NT2/D1 (cell line): Measurements from ENCODE around the gene KIF1A.

Source experiments
- DNase-seq: peaks from one replicate; pipeline ENCODE4 v3.0.0-alpha.2; 2011; ENCODE audit warnings: low read depth, low spot score
- H3K27me3 ChIP-seq: 2 replicates; pipeline ENCODE4 v1.6.0; 2011; ENCODE audit warnings: mild to moderate bottlenecking; ENCODE audit not compliant: insufficient read length, insufficient read depth
- H3K36me3 ChIP-seq: 2 replicates; pipeline ENCODE4 v1.6.1; 2011; ENCODE audit warnings: mild to moderate bottlenecking, low read length, mixed read lengths; ENCODE audit not compliant: insufficient read depth, insufficient read length
- H3K4me1 ChIP-seq: 2 replicates; pipeline ENCODE4 v1.5.1; 2011; ENCODE audit not compliant: insufficient read depth, insufficient read length
- H3K4me3 ChIP-seq: 2 replicates; pipeline ENCODE4 v1.5.1; 2011; ENCODE audit warnings: low read depth; ENCODE audit not compliant: insufficient read length
- H3K9ac ChIP-seq: 2 replicates; pipeline ENCODE4 v1.6.0; 2011; ENCODE audit warnings: low read depth; ENCODE audit not compliant: insufficient read length
- H3K9me3 ChIP-seq: 2 replicates; pipeline ENCODE4 v1.5.1; 2011; ENCODE audit warnings: mild to moderate bottlenecking, low read length; ENCODE audit not compliant: insufficient read depth
- SUZ12 ChIP-seq: IDR thresholded peaks from 2 replicates; pipeline ENCODE4 v1.6.1; 2011; ENCODE audit not compliant: insufficient read length, insufficient read depth; ENCODE audit errors: extremely low read depth
- YY1 ChIP-seq: IDR thresholded peaks from 2 replicates; pipeline ENCODE4 v1.6.1; 2011; ENCODE audit not compliant: insufficient read length, insufficient read depth
- ZNF274 ChIP-seq: IDR thresholded peaks from 2 replicates; pipeline ENCODE4 v1.6.1; 2011; ENCODE audit warnings: mild to moderate bottlenecking, low read depth, low read length

KIF1A gene

DNA sequence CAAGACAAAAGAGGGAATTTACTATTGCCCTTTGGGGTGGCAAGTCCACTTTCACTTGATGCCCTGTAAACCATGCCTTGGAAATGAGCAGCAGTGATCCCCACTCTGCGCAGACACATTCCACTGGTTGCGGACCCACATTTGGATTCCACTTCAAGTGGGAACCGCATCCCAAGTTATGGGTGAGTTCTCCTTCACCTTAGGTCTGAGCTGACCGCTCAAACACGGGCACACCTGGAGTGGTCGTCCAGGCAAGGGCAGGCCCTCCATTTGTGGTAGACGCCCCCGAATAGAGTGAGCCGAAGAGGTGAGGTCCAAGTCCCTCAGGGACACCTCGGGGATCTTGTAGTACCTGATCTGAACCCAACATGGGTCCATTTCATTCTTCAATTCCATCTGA, 38.9 kb upstream of the KIF1A start:
- TF ChIP-seq ZNF274 (no peak), SUZ12 (no peak), YY1 (no peak)
- peaks cover 10% of the 10 kb centered on the region; the same call in 1 of the 2 replicates for H3K9me3 ChIP-seq
- no peak overlapping the region for H3K4me3 ChIP-seq
- H3K36me3 ChIP-seq = no peaks in the 10 kb centered on the region
- no peaks in the 10 kb centered on the region for H3K27me3 ChIP-seq
- peaks cover 4% of the 10 kb centered on the region for H3K4me1 ChIP-seq
- DNase-seq = no peak
- H3K9ac ChIP-seq = no peak overlapping the region

DNA sequence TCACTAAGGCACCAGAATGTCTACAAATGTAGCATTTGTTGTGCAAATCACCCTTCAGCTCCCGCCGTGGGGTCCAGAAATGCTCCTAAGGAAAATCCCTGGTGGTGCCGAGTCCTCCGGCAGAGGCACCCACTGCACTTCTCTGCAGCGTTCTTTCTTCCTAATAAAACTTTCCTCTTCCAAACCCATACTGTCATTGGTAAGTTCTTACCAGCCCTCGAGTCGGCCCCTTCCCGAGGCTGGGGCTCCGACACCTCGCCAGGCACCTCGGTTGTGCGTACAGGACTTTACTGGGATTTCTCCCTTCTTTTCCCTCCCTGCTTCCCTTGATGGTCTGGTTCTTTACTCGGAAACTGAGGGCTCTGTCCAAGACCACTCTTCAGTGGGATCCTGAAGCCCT, 38.3 kb upstream of the KIF1A start:
- Histone ChIP-seq H3K4me3 (no peak overlapping the region), H3K9me3 (peaks cover 10% of the 10 kb centered on the region; the same call in 1 of the 2 replicates), H3K9ac (no peak overlapping the region), H3K27me3 (no peaks in the 10 kb centered on the region), H3K36me3 (no peaks in the 10 kb centered on the region), H3K4me1 (peaks cover 4% of the 10 kb centered on the region)
- TF ChIP-seq SUZ12 (no peak), ZNF274 (no peak), YY1 (no peak)
- DNase-seq = no peak

DNA sequence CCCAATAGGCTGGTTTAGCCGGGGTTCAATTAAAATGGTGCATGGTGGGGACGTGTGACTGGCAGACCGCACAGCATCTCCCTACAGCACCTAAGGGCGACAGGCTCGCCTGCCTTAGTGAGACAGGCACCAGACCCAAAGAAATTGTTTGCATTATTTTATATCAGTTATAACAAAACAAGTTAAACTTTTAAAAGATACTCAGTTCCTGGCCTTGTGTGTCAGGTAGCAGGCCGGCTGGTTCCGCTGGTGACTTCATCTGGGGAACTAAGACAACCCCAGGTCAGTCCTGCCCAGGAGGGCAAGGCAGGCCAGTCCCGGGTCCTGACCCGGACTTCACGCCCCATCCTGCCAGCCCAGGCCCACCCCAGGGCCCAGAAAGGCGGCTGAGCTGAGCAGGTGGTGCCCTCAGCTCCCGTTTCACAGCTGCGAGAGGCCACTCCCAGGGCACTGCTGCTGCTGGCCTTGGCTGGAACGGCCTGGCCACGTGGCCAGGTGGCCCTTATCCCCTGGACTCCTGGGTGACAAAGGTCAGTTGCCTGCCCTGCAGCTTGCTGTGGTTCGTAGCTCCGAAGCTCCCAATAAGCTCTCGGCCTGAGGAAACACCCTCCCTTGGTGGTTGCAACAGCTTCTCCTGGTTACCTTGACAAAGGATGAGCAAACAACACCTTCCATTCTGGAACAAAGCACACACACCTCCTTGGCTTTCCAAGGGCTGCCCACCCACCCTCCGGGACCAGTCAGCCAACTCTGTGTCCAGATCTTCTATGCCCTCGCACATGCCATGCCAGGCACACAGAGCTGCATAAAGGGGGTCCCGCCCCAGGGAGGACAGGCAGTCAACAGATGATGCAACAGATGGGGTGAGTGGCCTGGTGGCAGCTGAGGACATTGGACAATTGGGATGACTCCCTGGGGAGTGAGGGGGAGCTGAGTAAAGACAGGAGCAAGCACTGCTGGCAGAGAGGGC, 37.3 kb upstream of the KIF1A start:
- no peak overlapping the region for H3K4me3 ChIP-seq
- no peaks in the 10 kb centered on the region for H3K27me3 ChIP-seq
- peaks cover 4% of the 10 kb centered on the region for H3K4me1 ChIP-seq
- no peak overlapping the region for H3K9ac ChIP-seq
- DNase-seq = no peak
- H3K9me3 ChIP-seq = peaks cover 10% of the 10 kb centered on the region; the same call in 1 of the 2 replicates
- no peaks in the 10 kb centered on the region for H3K36me3 ChIP-seq
- no peak for TF ChIP-seq YY1
- TF ChIP-seq SUZ12 = no peak
- no peak for TF ChIP-seq ZNF274

DNA sequence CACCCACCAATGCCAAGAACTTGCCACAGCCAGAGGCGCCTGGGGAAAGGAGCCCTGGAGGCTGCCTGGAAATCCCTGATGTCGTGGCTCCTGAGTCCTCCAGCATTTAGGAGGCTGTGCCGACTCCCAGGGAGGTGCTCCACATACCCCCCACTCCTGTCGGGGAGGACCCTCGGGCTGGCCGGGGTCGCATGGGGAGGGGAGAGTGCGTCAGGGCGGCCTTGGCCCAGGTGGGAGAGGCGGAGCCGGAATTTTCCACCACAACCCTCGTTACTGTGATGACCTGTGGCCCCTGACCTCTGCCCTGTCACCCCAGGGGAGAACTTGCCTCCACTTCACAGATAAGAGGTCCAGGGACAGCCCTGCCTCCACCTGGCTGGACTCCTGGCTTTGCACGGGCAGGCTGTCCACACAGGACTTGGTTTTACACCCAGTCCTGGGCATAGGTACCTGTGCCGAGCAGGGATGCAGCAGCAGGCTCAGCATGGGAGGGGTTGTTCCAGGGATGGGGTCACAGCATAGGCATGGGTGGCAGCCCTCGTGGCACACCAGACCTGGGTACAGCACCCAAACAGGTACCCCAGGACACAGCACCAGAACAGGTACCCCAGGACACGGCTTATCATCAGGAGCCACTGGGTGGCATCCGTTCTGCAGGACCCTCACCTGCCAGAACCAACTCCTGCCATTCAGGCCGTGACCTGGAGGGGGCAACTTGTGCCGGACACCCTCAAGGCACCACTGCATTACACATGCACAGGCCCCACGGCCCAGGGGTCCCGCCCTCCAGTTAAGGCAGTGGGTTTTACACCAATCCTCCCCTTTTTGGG, 36.3 kb upstream of the KIF1A start:
- TF ChIP-seq YY1 (no peak), ZNF274 (no peak), SUZ12 (no peak)
- Histone ChIP-seq H3K9me3 (peaks cover 10% of the 10 kb centered on the region; the same call in 1 of the 2 replicates), H3K36me3 (no peaks in the 10 kb centered on the region), H3K9ac (no peak overlapping the region), H3K4me1 (peaks cover 4% of the 10 kb centered on the region), H3K4me3 (no peak overlapping the region), H3K27me3 (no peaks in the 10 kb centered on the region)
- DNase-seq = no peak

DNA sequence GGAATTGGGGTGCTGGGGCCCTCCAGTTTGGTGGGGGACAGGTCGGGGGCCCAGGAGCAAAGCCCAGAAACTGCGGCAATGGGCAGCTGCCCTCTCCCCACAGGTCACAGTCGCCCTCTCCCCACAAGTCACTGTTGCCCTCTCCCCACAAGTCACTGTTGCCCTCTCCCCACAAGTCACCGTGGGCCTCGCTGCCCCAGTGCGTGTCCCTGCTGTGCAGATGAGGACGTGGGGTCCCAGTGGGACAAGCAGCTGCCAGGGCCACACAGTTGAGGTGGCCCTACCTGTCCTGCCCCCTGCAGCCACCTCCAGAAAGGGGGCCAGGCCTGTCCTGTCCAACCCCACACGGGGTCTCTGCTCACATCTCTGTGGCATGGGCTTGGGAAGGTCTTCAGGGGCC, 35.7 kb upstream of the KIF1A start:
- DNase-seq = no peak
- Histone ChIP-seq H3K4me3 (no peak overlapping the region), H3K9me3 (peaks cover 10% of the 10 kb centered on the region; the same call in 1 of the 2 replicates), H3K36me3 (no peaks in the 10 kb centered on the region), H3K4me1 (peaks cover 9% of the 10 kb centered on the region), H3K9ac (no peak overlapping the region), H3K27me3 (no peaks in the 10 kb centered on the region)
- TF ChIP-seq ZNF274 = no peak
- TF ChIP-seq SUZ12 = no peak
- TF ChIP-seq YY1 = no peak

DNA sequence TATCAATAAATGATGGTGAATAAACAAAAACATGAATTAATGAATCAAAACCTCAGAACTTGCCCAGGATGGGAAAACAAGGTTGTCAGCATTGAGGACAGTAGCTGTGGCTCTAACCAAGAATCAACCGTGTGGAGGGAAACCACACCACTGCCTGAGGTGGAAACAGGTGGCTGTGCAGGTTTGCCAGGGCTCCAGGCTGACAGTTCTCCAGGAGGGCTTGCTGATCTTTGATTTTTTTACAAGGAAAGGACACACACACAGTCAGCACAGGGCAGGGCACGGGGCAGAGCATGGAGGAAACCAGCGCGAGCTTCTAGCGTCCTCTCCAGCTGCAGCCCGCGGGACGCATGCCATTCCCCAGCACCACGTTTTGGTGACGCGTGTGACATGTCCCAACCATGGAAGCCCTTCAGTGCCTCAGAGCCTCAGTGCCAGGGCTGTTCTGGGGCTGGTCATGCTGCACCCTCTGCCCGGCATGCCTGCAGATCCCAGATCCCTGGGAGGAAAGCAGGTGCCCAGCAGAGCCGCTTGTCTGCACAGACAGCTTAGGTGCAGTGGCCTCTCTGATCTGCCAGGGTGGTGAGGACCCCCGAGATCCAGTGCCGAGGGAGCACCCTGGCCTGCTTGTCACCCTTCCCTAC, 32.8 kb upstream of the KIF1A start:
- Histone ChIP-seq H3K4me1 (peaks cover 9% of the 10 kb centered on the region), H3K4me3 (no peak overlapping the region), H3K27me3 (no peaks in the 10 kb centered on the region), H3K9ac (no peak overlapping the region), H3K36me3 (no peaks in the 10 kb centered on the region), H3K9me3 (peaks cover 10% of the 10 kb centered on the region; the same call in 1 of the 2 replicates)
- DNase-seq = no peak
- no peak for TF ChIP-seq SUZ12
- TF ChIP-seq YY1 = no peak
- TF ChIP-seq ZNF274 = no peak
